NCI-H748 (cell line): Measurements from ENCODE around the gene KCNH8.

ENCODE experiments used
- DNase-seq: peaks from one replicate; lab custom pipeline; 2025; ENCODE audit not compliant: unreplicated experiment; lab: John Stamatoyannopoulos, UW

Gene KCNH8

DNA sequence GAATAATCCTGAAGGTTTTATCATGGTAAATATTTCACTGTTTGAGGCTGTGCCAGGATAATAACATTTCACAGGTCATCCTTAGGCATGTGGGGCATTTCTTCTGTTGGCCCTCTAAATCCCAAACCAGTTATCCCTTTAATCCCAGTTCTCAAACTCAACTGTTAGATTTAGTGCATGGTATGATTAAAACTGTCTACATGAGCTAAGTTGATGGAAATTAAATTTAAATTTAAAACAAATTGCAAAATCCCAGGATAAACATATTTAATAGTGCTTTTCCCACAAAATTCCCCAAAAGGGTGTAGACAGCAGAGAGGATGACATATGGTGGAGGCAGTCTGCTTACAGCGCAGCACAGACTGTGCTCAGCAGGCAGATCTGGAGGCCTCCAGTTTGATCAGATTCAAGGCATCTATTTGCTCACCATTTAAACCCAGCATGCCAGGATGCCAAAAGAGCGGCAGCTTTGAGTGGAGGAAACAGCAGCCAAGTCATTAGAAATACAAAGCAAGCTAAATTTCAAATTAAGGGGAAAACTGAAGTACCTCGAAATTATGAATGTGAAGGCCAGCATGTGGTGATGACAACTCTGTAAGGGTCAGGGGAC is 325.8 kb downstream of the KCNH8 start:
- DNase-seq = no peak

DNA sequence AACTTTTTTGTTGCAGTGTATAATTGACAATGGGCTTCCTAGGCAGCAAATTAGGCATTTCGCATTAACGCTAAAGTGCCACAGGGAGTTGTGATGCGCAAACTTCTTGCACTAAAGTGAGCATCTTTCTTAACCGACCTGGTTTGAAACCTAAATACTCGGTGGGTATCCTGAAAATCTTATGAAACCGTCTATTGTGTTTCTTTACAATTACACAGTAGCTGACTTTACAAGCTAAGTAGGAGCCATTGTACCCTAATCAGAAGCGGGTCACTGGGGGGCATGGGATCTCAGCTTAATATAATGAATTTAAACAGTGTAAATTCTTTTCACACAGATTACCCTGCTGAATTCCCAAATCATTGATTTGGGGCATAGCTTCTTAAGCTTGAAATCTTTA is 328.0 kb downstream of the KCNH8 start:
- no peak for DNase-seq

DNA sequence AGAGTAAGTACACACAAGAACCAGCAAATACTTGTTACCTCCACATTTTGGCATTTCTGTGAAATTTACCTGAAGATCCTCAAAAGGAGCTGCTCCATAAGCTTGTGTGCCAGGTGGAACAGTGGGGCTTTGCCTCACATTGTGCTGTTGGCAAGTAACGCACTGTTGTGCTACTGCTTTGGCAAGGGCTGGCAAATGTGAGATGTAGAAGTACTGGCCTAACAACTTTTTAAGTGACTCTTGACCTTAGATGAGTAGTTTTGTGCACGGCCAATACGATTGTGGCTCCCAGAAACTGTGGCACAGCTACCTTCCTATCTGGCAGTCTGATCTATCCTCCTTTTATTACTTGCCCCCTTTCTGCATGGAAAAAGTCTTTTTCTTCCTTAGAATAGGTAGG is 337.0 kb downstream of the KCNH8 start:
- DNase-seq = no peak

DNA sequence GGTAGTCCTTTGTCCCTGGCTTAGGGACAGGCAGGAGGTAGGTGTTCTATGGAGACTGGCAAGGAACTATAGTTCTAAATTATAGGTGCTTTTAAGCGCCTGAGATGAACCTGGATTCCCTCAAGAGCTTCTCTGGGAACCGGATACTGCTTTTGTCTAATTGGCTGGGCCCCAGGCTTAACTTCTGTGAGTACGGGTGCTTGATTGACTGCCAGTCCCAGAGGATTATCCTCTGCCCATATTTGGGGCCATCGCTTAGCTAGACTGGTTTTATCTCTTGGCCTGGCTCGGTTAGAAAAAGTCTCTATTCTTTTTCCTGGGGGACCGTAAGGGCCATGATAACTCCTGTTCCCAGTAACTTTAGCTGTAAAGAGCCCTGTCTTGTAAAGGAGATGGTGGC is 339.1 kb downstream of the KCNH8 start:
- no peak for DNase-seq

DNA sequence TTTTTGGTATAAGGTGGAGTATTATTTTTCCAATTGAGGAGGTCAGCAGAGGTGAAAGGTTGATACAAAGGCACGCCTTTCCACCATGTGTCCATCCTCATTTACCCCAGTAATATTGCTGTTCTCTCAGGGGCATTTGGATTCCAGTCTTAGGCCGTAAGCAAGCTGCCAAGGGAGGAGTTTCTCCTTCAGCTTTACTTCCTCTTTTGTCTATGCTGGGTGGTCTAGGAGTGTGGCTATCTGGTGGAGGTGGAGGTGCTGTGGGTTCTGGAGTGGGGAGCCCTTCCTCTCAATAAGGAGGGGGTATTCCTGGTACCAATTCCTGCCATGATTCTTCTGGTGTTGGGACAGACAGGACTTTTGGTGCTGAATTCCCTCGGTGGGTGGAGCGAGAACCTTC is 340.6 kb downstream of the KCNH8 start:
- no peak for DNase-seq

DNA sequence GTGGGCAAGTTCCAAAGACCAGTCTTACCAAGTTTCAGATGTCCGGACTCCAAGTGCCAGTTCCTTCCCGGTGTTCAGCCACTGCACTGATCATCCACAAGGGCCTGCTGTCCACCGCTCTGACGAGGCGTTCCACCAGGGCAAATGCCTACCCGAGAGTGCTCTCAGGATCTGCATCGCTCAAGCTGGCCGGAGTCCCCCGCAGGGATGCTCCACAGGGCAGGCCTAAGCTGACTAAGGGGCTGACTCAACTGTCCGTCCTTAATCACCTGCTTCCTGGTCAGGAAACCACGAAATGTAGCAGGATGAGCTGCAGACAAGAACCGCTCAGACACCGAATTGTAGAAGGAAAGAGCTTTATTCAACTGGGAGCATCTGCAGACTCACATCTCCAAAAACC is 341.6 kb downstream of the KCNH8 start:
- DNase-seq = no peak

DNA sequence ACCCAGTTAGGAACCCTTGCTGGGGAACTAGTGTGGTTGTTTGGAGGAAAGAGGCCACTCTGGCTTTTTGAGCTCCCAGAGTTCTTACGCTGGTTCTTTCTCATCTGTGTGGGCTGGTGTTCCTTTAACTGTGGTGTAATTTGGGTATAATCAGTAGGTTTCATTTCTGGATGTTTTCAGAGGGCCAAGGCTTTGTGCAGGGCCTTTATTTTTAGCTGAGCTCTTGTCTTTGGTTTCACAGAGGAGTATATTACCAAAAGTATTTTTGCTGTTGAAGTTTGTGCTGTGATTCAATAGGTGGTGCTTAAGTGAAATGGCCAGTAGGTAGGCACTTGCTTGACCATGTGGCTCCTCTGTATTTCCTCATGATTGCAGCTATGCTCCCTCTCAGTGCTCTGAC is 357.9 kb downstream of the KCNH8 start:
- DNase-seq = no peak

DNA sequence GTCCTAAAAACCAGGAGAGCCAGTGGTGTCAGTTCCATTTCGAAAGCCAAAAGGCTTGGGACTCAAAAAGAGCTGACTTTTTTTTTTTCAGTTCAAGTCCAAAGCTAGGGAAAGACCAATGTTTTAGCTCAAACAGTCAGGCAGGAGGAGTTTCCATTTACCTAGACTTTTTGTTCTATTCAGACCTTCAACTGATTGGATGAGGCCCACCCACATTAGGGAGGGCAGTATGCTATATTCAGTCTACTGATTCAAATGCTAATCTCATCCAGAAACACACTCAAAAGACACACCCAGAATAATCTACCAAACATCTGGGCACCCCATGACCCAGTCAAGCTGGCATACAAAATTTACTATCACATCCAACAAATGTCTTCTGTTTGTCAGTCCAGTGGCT is 374.0 kb downstream of the KCNH8 start:
- no peak for DNase-seq

DNA sequence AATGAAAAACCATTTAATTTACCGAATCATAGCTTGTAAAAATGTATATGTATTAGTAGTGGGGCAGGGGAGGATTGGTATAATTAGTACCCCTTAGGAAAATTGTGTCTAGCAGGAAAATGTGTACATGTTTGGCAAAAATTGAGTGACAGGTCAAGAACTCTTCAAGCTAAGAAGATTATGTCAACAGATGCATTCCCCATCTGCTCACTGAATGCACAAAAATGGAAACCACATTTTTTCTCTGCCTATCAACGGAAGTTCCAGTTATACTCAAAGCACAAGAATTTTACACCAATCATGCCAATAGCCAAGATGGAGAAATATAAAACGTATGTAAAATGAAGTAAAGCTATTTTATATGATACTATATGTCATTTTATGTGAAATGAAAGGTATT is 377.8 kb downstream of the KCNH8 start:
- no peak for DNase-seq

DNA sequence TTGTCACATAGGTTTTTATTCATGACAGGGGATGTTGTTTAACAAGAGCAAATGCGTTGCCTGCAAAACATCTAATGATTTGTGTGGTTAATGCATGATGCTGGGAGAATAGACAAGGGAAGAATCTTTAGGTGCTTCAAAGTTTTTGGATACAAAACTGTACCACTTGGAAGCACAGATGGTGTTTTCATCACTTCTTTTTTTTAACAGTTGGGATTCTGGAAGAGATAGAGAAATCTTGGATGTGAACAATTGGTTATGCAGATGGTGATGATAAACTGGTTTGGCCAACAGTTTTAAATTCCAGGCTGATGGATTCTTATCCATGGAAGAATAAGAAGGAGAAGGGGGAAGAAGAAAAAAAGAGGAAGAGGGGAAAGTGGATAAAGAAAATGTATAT is 379.4 kb downstream of the KCNH8 start:
- DNase-seq = no peak

DNA sequence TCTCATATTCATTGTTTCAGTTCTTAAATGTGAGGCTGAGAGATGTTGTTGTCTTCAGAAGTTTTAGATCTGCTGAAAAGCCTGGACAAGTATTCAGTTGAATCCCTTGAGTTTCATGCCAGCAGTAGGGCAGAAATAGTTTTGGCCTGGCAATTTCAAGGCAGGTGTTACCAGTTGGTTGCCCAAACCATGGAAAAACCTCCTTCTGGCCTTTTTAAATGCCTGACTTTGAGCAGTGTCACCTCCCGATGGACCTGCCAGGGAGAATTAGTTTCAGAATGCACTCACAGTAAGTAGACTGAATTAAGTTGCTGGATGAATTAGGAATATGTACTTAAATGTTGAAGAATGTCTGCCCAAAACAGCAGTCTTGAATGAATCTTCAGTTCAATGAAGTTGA is 383.1 kb downstream of the KCNH8 start:
- no peak for DNase-seq

DNA sequence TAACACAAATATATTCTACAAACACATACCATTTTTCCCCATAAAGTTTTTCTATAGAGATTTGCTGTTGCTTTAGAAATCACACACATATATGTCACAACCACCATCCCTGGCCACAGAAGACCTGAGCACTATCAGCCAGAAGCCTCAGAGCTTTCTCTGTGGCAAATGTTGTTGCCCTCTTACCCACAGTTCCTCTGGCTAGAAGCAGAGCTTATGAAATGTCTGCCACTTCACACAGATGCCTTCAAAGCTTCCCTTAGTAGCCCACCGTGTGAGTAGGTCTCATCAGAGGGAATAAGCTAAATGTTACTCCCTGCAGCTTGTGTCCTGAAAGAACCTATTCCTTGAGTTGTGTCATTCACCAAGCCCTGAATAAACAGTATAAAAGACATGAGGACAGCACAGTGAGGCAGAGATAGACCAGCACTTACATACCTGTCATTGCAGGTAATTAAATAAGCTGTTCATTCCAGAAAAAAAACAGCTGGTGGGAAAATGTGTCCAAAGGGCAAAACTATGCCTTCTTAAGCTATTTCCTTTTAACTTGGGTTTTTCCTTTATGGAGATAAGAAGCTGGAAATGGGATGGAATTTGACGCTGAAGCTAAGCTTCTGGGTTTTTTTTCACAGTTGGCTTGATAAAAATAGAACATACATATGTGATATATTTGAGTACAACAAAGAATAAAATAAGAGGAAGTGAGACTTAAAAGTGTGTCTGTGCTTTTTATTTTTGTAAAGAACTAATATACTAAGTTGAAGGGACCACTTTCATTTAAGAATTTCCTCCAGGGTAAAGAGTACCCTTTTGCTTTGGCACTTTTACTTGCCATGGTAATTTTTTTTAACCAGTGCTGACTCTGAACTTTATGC is 391.4 kb downstream of the KCNH8 start:
- no peak for DNase-seq

DNA sequence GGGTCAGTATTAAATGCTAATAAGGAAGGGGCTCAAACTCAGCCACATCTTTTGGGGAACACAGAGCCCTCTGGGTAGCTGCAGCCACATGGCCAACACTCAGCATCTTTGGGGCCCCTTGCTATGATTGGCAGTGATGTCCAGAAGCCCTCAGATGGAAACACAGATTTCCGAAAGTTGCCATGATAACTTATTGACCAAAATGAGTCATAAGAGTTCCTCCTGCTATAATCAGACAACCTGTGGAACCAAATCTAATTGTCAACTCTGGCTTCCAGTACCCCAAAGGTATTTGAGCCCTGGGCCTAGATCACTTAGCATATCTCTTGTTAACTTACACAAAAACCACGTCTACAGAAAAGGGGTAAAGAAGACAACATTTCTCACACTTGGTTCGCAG is 392.2 kb downstream of the KCNH8 start:
- DNase-seq = no peak

DNA sequence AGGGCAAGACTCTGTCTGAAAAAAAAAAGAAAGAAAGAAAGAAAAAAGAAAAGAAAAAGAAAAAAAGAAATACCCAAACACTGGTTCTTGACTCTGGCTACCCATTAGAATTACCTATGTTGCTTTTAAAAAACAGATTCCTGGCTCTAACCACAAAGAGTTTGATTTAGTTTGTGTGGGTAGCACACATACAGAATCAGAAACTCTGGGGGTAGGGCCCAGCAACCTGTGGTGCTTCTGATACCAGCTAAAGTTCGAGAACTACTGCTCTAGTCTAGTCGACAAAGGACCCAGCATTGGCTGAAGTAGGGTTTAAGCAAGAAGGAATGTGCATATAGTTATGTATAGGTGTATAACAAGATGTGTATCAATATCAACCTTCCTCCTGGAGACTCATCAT is 393.0 kb downstream of the KCNH8 start:
- DNase-seq = no peak

DNA sequence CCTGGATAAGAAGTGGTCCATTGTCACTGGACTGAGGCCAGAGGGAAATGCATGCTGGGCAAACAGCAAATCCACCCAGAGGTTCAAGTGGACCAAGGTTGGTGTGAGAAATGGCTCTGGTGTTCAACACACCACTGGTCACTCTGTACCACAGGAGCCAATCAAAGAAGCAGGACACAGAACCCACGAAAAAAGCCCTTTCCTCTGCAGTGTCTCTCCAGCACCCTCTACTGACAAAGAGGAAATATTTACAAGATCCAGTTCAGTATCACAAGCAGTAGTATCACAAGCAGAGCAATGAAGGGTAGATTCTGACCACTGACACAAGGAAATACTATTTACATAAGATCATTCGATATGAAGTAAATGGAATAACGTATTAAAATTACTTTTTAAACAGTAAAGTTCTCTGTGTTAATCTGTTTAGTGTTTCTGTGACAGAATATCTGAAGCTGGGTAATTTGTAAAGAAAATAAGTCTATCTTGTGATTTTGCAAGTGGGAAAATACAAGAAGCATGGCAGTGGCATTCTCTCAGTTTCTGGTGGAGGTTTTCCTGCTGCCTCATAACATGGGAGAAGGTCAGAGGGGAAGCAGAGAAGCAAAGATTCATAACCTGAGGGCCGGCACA is 395.0 kb downstream of the KCNH8 start:
- peak; percentile 58 for DNase-seq

DNA sequence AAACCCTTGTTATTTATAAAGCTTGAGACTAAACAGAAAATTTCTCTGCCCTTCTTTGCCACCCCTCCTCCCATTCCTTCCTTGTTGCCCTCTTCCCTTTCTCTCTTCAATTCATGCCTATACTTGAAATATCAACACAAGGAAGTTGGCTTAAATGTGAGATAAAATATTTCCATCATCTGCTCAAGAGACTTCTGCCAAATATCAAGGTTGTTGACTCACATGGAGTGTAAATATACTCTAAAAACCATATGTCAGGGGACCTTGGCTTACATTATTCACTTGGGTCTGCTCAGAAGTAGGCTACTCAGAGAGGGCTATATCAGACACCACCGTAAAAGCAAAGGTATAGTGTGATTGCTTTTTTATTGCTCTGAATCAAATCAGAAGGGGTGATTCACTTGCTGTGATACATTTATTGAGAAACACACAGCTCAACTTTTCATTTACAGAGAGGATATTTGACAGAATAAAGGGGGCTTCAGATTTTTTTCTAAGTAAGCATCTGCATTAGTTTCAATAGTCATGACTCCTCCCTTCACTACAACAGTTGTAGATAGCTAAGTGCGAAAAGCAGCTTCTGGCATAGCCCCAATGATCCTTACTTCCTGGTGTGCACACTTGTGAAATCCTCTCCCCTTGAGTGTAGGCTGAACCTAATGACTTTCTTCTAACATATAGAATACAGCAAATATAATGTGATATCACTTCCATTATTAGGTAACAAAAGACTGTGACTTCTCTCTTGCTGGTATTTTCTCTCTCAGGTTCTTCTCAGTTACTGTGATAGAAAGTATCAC is 399.6 kb downstream of the KCNH8 start:
- DNase-seq = no peak

DNA sequence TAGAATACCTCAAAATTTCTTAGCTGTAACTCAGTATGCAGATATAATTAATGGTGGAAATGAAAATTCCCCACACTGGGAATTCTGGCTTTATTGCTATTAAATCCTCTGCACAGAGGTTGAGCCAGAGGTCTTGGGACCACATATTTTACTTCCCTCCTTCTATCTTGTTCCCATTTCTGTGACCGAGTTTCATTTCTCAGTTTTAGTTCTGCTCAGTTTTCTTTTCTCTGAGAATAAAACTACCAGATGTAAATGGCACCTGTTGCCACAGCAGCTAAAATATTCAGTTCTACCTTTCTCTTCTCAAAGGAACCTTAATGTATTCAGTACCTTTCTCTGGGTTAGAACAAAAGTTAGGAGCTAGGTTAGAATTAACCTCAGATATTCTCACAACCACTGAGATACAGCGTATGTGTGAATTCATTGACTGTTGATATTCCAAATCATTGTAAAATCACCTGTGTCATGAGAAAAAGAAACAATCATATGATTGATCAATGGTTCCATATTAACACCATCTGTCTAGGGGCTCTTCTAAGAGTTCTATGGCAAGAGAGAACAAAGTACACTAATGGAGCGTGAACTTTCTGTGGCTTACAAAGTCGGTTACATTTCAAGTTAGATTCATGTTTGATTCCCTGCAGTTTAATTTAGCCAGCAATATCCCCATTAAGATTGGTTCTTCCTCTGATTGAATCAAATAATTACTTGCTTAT is 411.6 kb downstream of the KCNH8 start:
- DNase-seq = no peak

DNA sequence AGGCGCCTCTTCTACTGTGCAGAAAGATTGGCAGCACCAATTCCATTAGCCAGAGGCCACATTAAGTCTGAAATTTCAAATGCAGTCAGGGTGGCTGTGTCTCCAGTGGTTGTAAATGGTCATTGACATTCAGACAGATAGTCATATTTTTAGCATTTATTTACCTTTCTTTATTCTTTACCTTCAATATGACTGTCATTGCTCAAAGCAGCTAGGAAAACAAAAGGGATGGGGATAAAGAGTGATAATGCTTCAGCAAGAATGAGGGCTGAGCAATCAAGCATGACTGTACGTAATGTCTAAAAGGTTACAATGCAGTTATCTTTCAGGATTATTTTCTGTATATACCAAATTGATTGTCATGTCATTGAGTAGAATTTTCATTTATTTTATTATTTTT is 425.3 kb downstream of the KCNH8 start:
- no peak for DNase-seq

DNA sequence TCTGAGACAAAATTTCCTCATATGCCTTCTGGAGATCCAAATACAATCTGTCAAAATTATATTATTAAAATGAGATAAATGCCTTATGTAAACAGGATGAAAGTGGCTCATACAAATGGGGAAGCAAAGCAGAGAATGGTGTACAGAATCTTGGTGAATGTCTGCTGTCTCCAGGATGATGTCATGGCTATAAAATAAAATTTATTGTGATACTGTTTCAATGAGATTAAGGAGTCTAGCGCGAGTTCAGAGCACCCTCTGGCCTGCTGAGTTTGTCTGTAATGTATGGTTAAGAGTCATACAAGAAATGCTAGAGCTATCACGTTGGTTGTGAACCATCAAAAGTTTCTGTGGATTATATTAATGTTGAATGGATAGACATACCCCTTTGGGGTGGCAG is 426.0 kb downstream of the KCNH8 start:
- DNase-seq = no peak

DNA sequence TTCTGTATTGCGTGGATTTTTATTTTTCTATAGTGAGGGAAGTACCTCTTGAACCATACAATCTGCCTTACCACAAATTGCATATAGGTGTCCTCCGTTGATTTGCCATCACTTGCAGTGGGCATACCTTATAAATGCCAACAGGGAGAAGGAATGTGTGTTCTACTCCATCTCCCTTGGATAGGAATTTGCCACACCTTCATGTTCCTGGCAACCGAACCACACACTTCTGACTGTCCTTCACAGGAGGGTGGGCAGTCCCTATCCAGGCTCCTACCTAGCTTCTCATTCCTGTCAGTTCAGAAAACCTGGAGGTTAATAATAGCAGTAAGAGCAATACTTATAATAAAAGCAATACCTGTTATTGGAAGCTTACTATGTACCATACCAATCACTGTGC is 428.0 kb downstream of the KCNH8 start:
- DNase-seq = no peak
